Measurements from ENCODE around the gene TNFRSF18.
"Not testable (repeated sequence)": the region's sequence is repeated elsewhere in the genome, so short reads cannot be mapped to it uniquely, and the experiment has no call there.

The TNFRSF18 gene, protein sequence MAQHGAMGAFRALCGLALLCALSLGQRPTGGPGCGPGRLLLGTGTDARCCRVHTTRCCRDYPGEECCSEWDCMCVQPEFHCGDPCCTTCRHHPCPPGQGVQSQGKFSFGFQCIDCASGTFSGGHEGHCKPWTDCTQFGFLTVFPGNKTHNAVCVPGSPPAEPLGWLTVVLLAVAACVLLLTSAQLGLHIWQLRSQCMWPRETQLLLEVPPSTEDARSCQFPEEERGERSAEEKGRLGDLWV

DNA sequence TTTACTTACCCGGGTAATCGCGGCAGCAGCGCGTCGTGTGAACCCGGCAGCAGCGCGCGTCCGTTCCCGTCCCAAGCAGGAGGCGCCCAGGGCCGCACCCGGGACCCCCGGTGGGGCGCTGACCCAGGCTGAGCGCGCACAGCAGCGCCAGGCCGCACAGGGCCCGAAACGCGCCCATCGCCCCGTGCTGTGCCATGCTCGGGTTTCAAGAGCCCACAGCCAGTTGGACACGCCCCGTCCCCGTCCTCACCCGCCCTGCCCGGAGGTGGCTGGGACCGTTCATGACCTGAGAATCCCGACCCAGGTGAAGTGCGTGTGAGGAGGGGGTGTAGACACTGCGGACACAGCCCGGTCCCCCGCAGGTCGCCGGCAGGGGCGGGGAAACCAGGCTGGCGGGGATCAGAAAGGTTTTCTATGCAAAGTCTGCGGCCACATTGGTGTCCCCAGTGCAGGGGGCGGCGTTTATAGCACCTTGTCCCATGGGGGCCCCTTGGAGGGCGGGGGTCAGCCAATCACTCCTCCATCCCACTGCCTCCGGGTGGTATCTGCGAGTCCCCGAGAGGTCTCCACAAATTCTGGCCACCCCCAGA lies at the start of gene TNFRSF18:
Gene TNFRSF18 (minus strand): TSS at position 217 of the 590 bp plus-strand sequence. CDS start 21 bp downstream, at position 196.
- DNase-seq (ENCODE audit: low spot score) = no peak

DNA sequence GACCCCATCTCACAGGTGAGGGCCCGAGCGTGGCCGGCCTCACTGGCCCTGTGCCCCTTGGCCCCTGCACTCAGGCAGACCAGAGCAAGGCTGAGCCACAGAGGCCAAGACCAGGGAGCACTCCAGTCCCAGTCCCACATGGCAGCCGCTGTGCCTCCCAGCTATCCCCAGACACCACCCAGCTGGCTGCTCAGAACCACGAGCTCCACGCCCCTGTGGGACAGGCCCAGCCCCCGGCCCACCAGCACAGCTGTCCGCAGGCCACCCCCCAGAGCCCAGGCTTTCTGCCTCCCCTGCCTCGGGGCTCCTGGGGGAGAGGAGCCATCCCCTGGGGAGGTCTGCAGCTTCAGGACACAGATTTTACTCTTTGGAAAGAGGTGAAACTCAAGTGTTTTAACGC lies 49.2 kb upstream of the TNFRSF18 start:
- no peak for DNase-seq (ENCODE audit: low spot score)

DNA sequence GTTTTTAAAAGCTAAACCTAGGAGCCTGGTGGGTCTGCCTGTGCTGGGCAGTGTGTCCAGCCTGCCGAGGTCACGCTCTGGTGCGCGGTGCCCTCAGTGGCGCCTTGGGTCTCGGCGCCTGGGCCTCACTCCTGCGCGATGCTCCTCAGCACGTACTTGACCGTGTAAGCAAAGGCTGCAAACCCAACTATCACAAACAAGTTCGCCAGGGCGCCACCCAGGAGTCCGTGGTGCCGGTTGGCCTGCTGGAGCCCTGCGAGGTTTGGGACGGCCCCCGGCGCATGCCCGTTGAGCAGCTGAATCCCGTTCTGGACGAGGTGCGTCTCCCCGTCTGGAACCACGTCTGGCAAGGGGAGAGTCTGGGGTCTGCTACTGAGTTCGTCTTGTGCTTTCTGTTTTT lies 48.7 kb upstream of the TNFRSF18 start:
- DNase-seq (ENCODE audit: low spot score) = no peak

DNA sequence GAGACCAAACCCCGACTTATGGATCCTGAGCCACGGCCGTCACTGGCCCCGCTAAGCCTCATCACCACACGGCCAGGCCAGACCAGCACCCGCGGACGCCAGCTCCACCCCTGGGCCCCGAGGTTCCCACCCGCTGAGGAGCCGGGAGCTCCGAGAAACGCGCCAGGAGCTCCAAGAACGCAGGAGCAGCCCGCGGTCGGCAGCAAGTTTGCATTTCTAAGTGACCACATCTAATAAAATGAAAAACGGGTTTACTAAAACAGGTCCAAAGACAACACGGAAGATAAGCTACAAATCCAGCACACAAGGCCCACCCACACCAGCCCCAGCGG lies 48.2 kb upstream of the TNFRSF18 start:
- no peak for DNase-seq (ENCODE audit: low spot score)

DNA sequence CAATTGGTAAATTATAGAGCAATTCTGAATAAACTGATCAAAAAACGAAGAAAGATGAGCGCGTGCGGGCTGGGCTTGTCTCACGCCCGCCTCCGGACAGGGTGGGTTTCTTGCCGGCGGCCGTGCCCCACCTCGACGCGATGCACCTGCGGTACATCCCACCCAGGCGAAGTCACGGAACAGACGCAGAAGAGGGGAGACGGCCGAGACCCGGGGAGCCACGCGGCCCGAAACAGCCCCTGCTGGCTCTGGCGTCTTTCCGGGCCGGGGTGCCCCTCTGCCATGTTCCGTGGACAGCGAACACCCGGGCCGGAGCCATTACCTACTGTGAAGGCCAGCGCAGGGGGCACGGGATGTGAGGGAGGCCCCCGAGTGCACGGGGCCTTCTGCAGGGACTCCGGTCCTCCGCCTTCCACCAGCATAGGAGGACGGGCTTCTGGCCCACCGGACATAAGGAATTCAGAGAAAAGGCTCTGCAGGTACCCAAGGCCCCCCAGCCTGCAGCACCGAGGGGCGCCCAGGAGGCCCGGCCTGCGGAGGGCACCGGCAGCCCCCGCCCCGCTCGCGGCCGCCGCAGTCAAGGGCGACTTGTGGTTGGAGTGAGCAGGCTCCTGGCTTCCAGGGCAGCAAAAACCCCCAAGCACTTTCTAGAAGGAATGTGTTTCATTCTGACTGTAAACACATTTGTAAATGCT lies 47.7 kb upstream of the TNFRSF18 start:
- no peak for DNase-seq (ENCODE audit: low spot score)

DNA sequence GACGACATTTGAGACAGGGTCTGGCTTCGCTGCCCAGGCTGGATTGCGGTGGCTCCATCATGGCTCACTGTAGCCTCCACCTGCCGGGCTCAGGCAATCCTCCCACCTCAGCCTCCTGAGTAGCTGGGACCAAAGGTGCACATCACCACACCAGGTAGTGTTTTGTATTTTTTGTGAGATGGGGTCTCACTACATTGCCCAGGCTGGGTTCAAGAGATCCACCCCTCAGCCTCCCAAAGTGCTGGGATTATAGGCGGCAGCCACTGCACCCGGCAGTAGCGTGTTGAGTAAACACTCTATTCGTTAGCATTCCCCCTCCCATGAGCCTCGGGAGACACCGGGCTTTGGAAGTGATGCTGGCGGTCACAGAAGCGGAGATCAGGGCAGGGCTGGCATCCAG lies 46.9 kb upstream of the TNFRSF18 start:
- no peak for DNase-seq (ENCODE audit: low spot score)

DNA sequence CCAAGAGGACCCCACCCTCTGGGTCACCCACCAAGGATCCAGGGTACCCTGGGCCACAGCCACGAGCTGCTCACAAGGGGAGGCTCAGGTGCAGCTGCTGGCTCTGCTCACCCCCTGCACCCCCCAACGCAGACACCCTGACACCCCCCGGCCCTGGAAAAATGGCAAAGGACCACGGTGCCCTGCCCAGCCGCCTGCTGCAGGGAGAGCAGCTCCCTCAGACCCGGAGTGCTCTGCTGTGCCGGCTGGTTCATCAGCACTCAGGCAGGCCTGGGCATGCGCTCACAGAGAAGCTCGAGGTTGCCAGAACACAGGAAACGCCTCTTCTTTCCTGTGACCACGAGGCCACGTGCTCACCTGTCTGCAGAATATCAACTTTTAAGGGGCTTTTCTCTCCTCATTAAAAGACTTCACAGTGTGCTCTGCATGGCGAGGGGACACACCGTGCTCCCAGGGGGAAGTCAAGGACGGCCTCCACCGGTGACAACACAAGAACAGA lies 44.4 kb upstream of the TNFRSF18 start:
- DNase-seq (ENCODE audit: low spot score) = no peak

DNA sequence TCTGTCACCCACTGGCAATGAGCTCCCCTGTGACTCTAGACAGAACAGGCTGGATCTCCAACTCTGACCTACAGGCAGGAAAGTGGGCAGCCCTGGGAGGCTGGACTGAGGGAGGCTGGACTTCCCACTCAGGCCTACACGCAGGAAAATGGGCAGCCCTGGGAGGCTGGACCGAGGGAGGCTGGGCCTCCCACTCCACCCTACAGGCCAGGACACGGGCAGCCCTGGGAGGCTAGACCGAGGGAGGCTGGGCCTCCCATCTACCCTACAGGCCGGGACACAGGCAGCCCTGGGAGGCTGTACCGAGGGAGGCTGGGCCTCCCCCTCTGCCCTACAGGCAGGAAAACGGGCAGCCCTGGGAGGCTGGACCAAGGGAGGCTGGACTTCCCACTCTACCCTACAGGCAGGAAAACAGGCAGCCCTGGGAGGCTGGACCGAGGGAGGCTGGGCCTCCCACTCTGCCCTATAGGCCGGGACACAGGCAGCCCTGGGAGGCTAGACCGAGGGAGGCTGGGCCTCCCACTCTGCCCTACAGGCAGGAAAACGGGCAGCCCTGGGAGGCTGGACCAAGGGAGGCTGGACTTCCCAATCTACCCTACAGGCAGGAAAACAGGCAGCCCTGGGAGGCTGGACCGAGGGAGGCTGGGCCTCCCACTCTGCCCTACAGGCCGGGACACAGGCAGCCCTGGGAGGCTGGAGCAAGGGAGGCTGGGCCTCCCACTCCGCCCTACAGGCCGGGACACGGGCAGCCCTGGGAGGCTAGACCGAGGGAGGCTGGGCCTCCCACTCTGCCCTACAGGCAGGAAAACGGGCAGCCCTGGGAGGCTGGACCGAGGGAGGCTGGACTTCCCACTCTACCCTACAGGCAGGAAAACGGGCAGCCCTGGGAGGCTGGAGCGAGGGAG lies 41.9 kb upstream of the TNFRSF18 start:
- DNase-seq (ENCODE audit: low spot score) = not testable (repeated sequence)

DNA sequence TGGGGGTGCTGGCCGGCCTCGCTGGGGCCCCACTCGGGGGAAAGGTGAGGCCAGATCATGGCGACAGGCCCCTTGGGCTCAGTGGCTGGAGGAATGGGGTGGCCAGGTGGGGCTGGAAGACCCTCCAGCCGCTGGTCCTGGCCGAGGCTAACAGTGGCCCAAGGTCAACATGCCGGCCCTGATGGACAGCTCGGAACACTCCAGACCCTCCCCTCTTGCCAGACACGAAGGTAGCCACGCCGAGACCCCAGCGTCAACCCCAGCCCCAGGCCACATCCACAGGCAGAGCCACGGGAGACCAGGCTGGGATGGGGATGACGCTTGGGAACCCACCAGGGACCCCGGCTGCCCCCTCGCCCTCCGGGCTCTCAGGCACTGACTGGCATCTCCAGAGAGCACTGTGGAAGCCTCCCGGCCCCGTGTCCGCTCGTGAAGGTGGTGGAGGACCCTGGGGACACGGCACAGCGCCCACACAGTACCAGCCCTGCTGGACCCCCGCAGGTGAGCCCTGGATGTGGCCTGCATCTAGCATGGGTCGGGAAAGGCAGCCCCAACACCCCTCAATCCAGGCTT lies 41.0 kb upstream of the TNFRSF18 start:
- no peak for DNase-seq (ENCODE audit: low spot score)

DNA sequence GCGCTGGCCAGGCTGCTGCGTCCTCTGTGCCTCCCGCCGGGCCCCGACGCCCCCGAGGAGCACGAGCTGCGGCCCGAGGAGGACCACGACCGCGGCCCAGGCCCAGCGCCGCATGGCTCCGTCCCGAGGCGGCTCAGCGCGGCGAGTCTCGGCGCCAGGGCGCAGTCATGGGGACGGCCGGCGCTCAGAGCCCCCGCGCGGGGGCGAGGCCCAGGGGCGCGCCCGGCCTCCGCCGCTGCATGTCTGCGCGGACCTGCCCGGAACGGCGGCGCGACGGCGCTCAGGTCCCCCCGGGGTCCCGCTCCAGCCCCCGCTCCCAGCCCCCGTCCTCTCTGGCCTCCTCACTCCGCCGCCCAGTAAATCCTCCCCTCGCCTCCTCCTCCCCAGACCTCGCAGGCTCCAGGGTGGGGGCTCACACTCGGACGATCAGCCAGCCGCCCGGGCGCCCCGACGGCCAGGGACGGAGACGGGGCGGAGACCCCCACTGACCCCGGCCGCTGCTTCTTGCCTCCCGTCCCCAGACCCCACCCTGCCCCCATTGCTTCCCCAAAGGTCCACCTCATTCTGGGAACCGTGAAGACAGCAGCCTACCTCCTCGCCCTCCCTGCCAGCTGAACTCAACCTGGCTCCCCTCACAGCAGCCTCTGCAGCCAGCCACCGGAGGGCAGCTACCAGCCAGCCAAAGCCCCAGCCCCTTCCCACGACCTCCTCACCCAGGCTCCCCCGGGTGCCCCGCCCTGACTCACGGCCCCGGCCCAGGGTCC lies 40.4 kb upstream of the TNFRSF18 start, which contains the start of gene C1QTNF12:
Gene C1QTNF12 (minus strand): TSS at position 146 of the 764 bp plus-strand sequence. CDS start 32 bp downstream, at position 114.
- DNase-seq (ENCODE audit: low spot score) = no peak

DNA sequence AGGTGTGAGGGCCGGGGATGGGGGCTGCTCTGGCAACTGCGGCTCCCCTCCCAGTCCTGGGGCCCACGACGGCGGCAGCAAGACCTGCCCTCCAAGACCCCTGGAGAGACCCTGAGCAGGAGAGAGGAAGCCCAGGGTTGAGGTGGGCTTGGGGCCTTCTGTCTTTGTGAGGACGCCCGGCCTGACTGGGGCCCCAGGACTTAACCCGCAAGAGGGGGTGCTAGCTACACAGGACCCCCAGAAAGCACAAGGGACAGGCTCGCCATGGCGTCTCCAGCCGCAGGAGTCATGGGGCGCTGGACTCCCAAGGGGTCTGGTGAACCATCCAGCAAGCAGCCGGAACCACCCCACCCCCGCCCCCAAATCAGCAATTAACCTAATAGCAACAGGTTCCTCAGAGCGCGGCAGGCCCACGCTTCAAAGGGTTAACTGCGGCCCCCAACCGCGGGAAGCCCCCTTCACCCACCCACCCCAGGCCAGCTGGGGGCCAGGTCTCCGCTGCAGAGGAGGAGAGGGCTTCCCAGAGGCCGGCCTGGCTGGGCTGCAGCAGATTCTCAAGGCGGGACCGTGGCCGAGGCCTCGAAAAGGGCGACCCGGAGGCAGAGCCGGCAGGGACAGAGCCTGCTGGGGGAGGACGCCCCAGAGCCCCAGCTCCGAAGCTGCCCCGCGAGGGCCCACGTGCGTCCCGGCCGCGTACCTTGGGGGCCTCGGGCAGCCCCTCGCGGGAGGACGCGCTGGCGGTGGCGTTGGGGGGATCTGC lies 39.6 kb upstream of the TNFRSF18 start:
- no peak for DNase-seq (ENCODE audit: low spot score)

DNA sequence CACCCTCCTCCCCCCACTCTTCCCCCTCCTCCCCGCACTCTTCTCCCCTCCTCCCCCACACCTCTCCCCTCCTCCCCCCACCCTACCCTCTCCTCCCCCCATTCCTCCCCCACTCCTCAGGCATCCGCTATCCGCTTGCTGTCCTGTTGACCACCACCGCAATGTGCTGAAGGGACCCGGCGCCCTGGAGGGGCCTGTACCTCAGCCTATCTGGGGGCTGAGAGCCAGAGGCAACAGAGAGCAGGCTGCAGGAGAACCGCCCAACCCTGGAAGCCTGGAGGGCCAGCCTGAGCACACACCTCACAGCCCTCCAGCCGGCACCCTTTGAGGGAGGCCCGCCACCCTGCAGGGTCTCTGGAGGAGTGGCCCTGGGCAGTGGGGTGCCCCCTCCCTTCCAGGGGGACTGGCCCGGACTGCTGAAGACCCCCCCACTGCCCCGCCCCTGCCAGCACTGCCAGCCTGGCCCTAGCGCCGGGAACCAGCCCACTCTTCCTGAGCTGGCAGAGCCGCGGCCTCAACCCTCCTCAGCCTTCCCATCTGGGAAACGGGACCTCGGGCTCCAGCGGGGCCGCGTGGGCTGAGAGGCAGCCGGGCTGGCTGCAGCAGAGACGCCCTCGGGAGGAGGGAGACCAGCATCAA lies 38.9 kb upstream of the TNFRSF18 start:
- no peak for DNase-seq (ENCODE audit: low spot score)

DNA sequence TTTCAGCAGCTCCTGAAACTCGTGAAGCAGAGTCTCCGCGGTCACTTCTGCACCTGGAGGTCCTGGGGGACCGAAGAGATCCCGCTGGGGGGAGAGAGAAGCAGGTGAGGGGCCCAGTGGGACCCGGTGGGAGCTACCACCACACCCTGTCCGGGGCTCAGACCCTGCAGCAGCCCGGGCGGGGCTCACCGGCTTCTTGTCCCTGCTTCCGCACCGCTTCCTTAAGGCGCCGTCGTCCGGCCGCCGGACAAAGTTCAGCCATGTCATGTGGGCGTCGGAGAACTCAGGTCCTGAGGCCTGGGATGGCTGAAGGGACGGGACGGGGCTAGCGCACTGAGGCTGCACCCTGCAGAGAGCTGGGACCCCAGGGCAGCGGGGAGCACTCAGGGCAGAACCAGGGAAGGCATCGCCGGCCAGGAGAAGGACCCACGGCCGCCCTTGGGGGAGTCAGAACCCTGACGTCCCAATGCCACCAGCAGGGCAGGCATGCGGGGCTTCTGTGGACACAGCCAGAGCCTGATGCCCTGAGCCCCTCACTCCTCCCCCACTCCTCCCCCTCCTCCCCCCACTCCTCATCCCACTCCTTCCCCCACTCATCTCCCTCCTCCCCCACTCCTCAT lies 37.9 kb upstream of the TNFRSF18 start:
- no peak for DNase-seq (ENCODE audit: low spot score)

DNA sequence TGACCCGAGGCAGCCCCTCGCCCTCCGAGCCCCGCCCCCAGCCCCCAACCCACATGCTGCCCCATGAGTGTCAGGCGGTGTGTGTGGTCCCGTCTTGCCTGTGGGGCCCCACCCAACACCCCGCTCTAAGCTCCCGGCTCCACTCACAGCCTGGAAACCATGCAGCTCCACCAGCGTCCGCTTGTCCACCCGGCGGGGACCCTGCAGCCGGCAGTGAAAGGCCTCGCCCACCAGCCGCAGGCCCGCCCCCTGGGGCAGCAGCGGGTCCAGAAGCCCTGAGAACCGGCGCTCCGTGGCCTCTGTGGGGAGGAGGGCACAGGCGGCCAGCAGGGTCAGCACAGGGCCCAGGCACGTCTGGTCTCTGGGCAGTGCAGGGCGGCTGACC lies 37.4 kb upstream of the TNFRSF18 start:
- no peak for DNase-seq (ENCODE audit: low spot score)

DNA sequence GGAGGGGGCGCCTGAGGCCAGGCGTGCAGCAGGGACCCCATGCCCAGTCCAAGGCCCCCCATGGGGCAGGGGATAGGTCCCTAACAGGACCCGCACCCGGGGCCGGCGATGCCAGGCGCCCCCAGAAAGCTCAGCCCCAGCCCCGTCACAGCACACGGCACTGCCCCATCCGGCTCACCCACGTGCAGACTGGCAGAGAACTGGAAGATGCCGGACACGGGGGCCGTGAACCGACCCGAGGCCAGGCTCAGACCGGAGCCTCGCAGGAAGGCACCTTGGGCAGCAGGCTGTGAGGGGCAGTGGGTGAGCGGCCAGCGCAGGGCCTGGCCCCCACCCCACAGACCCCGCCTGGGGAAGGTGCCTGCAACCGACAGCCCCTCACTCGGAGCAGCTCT lies 36.9 kb upstream of the TNFRSF18 start:
- DNase-seq (ENCODE audit: low spot score) = no peak

DNA sequence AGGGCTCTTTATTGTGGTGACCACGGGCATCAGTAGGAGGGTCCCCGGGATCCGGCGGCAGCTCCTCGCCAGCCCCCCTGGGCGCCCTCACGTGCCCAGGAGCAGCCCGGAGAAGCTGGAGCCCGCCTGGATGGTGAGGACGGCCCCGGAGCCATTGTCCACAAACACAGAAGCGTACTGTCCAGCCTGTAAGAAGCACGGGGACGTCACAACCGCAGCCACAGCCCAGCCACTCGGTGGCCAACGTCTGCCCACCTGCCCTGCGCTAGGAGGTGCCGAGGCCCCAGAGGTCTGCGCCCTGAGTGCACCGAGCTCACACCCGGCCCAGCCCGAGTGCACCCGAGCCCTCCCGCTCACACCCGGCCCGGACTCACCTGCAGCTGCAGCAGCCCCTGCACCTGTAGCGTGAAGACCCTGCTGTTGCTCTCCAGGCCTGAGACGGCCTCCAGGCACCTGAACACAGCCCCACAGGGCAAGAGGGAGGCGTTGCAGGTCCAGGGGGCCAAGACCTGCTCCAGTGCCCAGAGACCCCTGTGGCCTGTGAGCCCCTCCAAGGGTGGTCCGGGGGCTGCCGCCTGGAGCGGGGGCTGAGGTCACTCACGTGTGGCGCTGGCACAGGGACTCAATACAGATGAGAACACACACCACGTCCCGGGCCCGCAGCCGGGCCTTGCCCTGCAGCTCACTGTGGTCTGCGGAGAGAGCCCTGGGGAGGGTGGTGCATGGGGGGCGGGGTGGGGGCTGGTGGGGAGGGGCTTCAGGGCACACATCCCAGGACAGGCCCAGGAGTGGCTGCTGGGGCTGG lies 36.3 kb upstream of the TNFRSF18 start:
- DNase-seq (ENCODE audit: low spot score) = no peak

DNA sequence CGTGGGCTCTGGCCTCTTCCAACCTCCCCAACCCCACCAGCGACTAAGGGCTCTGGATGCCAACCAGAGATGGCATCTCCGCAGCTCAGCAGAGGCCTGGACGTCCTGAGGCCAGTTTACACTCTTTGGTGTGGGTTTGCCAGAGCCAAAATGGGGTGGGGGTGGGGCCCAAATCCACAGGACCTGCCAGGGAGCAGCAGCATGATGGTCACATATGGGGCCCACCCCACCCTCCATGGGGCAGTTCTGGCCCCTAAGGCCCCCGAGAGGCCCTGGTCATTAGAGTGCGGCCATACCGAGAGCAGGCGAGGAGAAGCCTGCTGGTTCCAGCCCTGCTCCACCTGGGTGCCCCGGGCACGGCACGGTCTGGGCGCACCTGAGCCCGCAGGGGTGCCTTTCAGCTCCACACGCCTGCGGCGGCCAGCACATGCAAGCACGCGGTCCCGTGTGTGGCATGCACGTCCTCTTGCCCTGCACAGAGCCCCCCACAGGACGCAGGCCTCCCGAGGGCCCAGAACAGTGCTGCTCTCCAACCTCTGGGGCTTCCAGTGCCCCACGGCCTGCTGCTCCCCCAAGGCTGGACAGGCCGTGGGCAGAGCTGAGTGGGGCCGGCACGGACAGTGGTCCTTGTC lies 35.3 kb upstream of the TNFRSF18 start:
- no peak for DNase-seq (ENCODE audit: low spot score)
